Measurements from ENCODE around the gene RING1.

RING1 gene

DNA sequence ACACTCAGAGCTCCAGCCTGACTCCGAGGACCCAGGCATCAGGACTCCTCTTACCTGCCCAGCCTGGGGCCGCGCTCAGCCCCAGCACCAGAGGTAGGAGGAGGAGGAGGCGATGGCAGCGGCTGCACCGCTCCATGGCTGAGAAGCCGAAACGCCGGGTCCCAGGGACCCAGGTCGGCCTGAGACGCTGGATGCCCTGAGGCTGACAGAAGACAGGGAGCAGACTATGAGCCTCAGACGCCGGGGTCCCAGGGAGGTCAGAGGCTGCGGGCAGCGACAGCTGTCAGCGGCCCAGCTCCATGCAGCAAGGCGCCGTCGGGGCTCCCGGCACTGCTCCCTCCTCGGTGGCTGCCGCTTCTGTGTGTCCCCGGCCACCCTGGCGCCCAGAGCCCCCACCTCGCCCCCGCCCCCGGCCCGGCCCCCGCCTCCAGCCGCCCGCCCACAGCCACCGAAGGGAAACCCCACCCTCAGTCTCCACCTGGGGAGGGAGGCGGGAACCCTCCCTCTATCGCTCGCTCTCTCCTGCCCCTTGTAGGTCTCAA, 16.1 kb upstream of the RING1 start, which contains the start of gene COL11A2:
Gene COL11A2 (minus strand): TSS at position 363 of the 542 bp plus-strand sequence. CDS start 227 bp downstream, at position 136.
- no peak for DNase-seq (ENCODE audit: insufficient read length, low spot score)
- FAIRE-seq = no peak

DNA sequence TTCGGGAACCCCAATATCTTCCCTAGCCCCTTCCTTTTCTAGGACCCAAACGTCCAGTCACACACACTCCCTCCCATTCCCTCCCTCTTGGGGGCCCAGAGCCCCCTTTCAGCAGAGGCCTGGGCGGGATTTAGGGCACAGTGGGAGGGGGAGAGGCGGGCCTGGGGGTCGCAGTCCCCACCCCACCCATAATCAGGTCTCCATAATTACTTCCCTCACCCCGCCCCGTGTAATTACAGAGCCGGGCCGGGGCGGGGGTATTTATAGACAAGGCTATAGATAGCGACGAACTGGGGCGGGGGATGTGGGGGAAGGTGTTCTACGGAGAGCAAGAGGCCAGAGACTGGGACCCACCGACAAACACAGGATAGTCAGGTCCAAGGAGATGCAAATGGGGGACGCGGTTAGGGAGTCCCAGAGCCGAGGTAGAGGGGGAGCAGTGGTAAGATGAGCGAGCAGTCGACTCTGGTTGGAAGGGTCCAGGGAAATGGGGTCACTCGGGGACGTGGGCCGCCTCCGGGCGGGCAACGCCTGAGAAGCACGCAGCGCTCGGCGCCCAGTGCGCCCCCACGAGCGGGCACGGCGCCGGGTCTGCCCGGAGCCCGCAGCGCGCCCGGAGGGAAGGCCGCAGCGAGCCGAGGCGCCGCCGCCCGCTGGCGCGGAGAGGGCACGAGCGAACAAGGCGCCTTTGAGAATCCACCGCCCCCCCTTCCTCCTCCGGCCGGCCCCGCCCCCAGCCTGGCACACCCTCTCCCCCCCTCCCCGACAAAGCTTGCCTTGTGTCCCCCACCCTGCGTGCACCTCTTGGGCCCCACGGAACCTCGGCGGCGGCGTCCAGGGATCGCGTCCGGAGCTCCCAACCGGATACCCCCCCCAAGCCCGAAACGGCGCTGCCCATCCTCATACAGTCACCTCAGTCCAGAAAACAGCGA, 15.4 kb upstream of the RING1 start:
- DNase-seq (ENCODE audit: insufficient read length, low spot score) = no peak
- no peak for FAIRE-seq

DNA sequence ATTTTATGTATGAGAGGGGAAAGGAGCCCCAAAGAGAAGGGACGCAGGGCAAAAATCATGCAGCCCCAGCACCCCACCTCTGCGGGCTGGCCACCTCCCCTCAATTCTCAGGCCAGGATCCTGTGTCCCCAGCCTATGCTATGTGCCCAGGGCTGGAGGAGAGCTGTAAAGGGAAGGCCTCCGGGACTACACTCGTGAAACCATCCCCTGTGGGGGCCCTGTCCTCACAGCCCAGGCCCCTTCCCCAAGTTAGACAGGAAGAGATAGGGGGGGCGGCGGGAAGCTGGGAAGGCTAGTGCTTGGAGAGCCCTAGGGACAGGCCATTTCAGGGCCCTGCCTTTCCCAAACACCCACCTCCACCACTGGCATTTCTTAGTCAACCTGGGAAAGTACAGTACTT, 14.7 kb upstream of the RING1 start:
- DNase-seq (ENCODE audit: insufficient read length, low spot score) = no peak
- no peak for FAIRE-seq

DNA sequence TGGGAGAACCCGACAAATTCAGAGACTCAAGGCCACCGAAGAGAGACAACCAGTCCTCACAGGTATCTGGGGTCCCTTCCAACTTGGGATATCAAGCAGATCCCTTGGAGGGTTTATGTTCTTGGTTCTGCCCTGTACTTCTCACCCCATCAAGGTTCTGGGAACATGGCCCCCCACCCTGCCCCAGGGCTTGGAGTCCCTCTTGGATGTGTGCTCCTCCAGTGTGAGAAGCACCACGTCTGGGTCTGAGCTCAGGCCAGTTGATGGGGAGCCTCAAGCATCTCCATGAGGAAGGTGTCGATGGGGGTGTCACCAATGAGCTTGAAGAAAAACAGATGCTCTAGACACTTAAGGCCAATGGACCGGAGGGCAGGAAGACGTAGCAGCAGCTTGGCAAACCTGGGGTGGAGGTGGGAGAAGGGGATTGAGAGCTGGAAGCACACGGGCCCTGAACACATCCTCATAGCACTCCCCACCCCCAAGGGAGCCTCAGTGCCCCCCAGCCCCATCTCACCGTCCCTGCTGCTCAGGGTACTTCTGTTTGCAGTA, 13.8 kb upstream of the RING1 start:
- DNase-seq (ENCODE audit: insufficient read length, low spot score) (no peak), FAIRE-seq (no peak)

DNA sequence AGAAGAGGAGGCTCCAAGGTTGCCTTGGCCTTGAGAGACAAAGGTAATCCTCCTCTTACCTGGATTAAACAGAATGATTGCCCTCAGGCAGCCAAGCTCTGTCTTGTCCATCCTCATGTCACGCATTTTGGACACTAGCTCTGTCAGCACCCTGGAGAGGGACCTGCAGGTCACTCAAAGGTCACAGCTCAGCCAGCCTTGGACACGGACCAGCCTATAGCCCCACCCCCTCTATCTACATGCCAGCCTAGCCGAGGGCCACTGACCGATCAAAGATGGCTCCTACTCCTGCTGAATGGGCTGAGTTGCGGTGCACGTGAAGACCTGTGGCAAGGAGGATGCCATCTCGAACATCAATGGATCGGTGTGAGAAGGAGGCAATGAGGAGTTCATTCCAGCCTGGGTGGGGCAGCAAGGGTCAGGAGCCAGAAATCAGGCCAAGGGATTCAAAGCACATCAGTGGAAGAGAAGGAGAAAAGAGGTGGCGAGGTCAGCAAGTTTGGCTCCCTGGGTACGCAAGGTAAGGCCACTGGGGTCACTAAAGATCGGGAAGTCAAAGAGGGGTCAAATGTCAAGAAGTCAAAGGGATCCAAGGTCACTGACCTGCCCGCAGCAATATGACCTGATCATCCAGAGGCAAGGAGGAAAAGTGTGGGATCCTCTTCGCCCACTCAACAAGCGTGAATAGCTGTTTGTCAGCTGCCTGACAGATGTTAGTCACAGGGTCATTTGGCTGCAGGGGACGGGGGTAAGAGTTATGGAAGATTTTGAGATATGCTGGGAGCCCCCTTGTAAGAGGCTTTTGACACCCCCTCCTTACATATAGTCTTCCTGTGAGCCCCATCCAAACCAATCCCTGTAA, 12.8 kb upstream of the RING1 start:
- DNase-seq (ENCODE audit: insufficient read length, low spot score) = no peak
- no peak for FAIRE-seq

DNA sequence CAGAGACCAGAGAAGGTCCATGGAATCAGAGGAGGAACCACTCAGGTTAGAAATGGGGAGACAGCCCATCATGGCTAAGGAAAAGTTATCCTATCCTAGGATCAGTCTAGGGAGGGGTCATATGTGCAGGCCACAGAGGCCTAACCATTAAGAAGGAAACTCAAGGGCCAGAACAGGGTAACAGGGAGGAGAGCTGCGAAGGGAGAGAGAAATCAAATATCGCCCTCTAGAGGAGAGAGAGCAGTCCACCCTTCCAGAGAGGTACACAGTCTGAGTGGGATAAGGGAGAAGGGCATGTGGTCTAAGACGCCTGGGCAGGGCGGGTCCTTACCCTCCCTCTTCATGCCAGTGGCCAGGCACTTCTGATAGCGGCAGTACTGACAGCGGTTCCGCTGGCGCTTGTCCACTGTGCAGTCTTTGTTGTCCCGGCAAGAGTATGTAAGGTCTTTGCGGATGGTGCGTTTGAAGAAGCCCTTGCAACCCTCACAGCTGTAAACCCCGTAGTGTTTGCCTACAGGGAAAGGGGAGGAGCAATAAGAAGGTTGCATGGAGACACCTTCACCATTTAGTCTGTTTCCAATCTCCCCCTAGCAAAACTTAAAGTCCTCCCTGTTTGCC, 10.8 kb upstream of the RING1 start:
- DNase-seq (ENCODE audit: insufficient read length, low spot score) = peak; percentile 61
- no peak for FAIRE-seq

DNA sequence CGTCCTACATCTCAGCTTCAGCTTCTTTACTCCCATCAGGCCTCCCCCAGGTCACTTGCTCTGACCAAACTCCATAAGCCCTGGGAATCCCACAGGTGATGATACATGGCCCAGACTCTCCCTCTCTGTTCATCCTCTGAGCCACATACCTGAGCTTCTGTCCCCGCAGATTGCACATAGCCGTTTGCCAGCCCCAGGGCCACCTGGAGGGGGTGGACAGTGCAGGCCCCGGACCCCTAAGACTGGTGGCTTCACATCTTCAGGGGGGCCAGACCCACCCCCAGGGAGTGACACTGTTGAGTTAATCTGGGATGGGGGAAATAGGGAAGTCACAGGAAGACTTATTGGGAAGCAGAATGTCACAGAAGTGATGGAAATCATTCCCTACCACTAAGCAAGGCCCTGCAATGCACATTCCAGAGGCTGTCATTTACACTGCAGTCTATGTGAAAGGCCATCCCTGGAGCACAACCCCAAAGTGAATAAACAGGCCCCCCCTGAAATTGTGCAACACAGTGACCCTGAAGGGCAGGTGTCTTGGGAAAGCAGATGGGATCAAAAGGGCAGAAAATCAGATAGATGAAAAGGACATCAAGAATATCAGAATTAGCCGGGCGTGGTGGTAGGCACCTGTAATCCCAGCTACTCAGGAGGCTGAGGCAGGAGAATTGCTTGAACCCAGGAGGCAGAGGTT, 10.0 kb upstream of the RING1 start:
- no peak for FAIRE-seq
- no peak for DNase-seq (ENCODE audit: insufficient read length, low spot score)

DNA sequence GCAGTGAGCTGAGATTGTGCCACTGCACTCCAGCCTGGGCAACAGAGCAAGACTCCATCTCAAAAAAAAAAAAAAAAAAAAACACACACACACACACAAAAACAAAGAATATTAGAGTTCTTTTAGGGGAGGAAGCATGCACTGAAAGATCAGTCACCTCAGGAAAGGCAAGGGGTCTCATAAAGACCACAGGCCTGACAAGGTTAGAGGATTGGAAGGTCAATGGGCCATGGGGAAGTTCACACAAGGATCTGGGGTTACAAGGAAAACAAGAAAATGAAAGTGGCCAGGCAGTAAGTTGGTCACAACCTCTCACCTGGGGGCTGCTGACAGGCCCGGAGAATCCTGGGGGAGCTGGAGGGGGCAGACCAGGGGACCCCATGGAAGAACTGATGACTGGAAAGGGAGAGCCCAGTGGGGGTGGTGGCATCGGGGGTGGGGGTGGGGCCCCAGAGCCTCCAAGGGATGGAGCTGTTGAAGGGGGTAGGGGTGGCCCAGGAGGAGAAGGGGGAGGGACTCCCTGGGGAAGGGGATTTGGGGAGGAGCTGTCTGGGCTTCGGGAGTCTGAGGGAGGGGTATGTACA, 9.4 kb upstream of the RING1 start:
- DNase-seq (ENCODE audit: insufficient read length, low spot score) = no peak
- FAIRE-seq = no peak

DNA sequence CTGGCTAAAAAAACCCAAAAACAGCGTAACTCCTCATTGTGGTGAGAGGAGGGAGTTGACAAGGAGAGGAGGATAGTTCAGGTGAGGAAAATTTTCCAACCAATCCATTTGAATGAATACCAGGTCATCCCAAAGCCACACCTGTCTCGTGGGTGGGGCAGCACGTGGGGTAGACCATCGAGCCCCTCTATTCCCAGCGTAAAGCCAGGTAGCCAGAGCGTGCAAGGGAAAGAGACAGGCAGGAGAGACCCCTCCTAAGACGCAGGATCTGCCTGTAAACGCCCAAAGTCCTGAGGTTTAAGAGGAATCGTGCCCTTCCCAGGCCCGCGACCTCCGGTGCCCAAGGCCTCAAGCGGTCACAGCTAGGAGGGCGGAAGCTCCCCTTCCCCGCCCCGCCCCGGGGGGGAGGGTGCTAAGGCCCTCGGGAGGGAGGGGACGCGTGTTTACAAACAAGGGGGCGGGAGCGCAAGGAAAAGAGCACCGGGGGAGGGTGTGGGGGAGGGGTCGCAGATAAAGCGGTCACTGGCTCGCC, 8.5 kb upstream of the RING1 start:
- FAIRE-seq = no peak

DNA sequence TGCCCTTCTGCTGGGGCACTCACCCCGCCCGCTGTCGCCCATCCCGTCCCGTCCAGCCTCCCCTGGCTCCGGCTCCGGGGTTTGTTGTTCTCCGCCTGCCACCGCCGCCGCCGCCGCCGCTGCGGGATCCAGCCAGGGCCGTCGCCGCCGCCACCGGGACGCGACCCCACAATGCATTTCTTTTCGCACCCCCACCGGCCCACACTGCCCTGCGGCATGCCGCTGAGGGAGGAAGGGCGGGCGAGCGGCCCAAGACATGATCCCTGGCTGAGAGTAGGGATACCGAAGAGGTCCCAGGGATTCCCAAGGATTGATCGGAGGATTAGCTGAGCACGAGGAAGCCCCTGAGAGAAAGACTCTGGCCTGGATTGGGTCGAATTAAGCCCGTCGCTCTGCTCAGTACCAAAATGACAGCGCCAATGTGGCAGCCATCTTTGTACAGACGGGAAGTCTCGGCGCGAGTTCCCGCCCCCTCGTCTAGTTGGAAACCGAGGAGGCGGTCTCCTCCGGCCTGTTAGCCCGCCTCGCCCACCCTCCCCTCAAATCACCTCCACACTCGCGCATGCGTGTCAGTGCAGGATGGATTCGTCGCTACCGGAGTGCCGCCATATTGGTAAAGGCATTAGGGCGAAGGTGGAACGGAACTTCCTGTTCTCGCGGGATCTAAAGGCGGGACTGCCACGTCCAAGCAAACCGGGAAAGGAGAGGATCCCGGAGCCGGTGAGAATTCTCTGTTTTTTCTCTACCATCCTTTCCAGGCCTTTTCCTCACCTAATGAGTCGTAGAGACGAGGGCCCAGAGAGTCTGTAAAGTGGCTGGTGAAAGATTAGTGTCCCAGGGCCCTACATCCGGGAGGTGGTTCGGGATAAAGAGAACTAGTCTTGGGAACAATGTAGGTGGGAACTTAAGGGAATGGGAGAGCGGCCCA, 7.8 kb upstream of the RING1 start, which contains the start of the genes RXRB and SLC39A7:
Gene RXRB (minus strand): TSS at position 447 of the 928 bp plus-strand sequence. CDS start 189 bp downstream, at position 258.
Gene SLC39A7 (plus strand): TSS at position 649 of the 928 bp plus-strand sequence. CDS start 379 bp downstream, outside the sequence.
- FAIRE-seq (peak; percentile 83), DNase-seq (ENCODE audit: insufficient read length, low spot score) (peak; percentile 99)

More for the DNA sequence above, 8.5 kb upstream of the RING1 start:
- peak; percentile 74 for DNase-seq (ENCODE audit: insufficient read length, low spot score)

DNA sequence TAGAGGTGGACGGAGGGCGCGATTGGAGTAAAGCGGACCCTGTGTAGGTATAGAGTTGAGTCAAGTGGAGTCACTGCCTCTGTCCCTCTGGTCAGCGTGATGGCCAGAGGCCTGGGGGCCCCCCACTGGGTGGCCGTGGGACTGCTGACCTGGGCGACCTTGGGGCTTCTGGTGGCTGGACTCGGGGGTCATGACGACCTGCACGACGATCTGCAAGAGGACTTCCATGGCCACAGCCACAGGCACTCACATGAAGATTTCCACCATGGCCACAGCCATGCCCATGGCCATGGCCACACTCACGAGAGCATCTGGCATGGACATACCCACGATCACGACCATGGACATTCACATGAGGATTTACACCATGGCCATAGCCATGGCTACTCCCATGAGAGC, 7.2 kb upstream of the RING1 start:
- FAIRE-seq (no peak), DNase-seq (ENCODE audit: insufficient read length, low spot score) (no peak)

DNA sequence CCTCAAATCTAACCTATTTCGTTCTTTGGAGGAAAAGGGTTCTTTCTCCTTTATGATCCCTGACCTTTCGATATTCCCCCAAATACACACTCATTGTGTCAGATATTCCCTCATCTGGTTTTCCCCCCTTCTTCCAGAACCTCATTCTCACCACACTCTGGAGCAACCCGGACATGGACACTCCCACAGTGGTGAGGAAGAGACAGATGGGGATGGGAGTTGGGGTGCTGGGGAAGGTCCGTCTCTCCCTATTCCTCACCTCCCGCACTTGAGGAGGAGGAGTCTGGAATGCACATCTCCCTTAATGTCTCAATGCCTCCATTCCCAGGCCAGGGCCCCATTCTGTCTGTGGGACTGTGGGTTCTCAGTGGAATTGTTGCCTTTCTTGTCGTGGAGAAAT, 6.4 kb upstream of the RING1 start:
- no peak for DNase-seq (ENCODE audit: insufficient read length, low spot score)

DNA sequence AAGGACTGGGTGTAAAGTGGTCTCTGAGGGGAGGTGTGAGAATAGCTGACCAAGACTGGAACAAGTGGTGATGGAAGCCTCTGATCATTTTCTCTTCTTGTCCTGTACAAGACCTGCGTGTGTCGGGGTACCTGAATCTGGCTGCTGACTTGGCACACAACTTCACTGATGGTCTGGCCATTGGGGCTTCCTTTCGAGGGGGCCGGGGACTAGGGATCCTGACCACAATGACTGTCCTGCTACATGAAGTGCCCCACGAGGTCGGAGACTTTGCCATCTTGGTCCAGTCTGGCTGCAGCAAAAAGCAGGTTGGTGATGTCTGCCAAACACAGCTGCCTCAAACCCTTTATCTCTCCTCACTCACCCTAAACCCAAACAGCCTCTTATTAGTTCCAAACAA, 5.5 kb upstream of the RING1 start:
- no peak for FAIRE-seq
- DNase-seq (ENCODE audit: insufficient read length, low spot score) = no peak

More for the DNA sequence above, 6.4 kb upstream of the RING1 start:
- no peak for FAIRE-seq

DNA sequence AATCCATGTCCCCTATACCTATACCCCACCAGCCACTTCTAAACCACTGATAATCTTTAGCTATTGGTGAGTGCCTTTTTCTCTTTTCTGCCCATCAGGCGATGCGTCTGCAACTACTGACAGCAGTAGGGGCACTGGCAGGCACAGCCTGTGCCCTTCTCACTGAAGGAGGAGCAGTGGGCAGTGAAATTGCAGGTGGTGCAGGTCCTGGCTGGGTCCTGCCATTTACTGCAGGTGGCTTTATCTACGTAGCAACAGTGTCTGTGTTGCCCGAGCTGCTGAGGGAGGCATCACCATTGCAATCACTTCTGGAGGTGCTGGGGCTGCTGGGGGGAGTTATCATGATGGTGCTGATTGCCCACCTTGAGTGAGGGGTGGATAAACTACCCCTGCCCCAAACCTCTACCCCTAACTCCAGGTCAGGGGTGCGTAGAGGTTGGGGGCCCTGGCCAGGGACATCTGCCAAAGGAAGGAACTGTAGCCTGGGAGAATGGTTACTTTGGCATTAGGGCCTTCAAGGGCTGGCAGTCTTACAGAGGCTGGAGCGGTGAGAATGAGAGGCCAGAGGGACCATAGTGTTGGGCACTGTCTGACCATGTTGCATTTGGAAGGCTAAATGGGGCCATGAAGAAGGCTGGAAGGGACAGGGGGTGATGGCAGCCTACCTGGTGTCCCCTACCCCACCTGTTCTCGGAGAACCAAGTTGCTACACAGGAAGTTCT, 4.7 kb upstream of the RING1 start:
- no peak for FAIRE-seq
- DNase-seq (ENCODE audit: insufficient read length, low spot score) = no peak

DNA sequence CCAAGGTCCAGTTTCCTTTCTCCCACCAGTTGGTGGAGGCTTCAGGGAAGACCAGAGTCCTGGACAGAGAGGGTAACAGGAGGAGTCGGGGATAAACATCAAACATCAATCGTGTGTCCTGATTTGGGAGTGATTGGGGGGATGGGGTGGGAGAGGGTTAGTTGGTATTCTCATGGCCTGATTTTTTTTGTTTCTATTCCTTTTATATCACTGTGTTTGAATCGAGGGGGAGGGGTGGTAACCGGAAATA, 4.2 kb upstream of the RING1 start:
- DNase-seq (ENCODE audit: insufficient read length, low spot score) (no peak), FAIRE-seq (no peak)

DNA sequence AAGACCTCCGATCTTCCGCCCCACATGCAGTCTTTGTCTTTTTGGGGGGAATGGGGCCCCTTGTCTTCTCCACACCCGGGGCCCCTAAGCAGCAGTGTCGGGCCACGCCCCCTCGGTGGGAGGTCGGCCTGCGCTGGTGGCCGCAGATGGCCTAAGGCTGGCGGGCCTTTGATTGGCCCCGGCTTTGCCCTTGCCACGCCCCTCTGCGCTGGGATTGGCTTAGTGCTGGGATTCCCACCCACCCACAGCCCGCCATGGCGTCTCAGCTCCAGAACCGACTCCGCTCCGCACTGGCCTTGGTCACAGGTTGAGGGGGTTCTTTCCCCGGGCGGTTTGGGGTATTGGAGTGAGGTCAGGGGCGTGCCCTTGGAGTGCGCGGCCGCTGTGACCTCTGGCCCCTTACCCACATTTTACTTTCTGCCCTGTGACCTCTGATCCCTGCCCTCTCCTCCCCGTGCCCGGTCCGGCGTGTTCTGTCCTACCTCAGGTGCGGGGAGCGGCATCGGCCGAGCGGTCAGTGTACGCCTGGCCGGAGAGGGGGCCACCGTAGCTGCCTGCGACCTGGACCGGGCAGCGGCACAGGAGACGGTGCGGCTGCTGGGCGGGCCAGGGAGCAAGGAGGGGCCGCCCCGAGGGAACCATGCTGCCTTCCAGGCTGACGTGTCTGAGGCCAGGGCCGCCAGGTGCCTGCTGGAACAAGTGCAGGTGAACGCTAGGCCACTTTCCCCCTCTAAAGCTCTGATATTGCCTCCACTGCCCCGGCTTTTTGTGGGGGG, 3.7 kb upstream of the RING1 start, which contains the start of gene HSD17B8:
Gene HSD17B8 (plus strand): TSS at position 241 of the 776 bp plus-strand sequence. CDS start 14 bp downstream, at position 255.
- DNase-seq (ENCODE audit: insufficient read length, low spot score) (peak; percentile 59), FAIRE-seq (no peak)

Measured in HTR-8/SVneo (cell line).